HG02588 (cell line): ENCODE measurements around the gene UBE4A.
A peak's percentile ranks its signal among the peaks of the same experiment; 100 is the strongest.
"Not testable (repeated sequence)": the region's sequence is repeated elsewhere in the genome, so short reads cannot be mapped to it uniquely, and the experiment has no call there.

Experiments
- ATAC-seq: cut with Tn5 transposase; IDR thresholded peaks from one replicate; pipeline ENCODE4 v1.9.1; 2021; ENCODE audit warnings: mild to moderate bottlenecking, moderate library complexity; ENCODE audit not compliant: unreplicated experiment

UBE4A gene

GRCh38 chr11:118401151-118401879, 41.9 kb downstream of the UBE4A start, which contains the start of gene ATP5MG:
Gene ATP5MG (plus strand): TSS chr11:118401606. CDS start chr11:118401666, 60 bp downstream.
- peak; percentile 49 for ATAC-seq

- ATAC-seq = no peak
Measured at GRCh38 chr11:118401880-118402590, 42.6 kb downstream of the UBE4A start.

- not testable (repeated sequence) for ATAC-seq
Measured at GRCh38 chr11:118402594-118402993, 43.2 kb downstream of the UBE4A start.

GRCh38 chr11:118406599-118407166, 47.3 kb downstream of the UBE4A start:
- ATAC-seq = no peak

GRCh38 chr11:118410055-118410745, 50.8 kb downstream of the UBE4A start:
- ATAC-seq = no peak

- ATAC-seq = no peak
Measured at GRCh38 chr11:118411530-118411929, 52.1 kb downstream of the UBE4A start.

- ATAC-seq = no peak
Measured at GRCh38 chr11:118412921-118413320, 53.5 kb downstream of the UBE4A start.

GRCh38 chr11:118415062-118415738, 55.8 kb downstream of the UBE4A start:
- no peak for ATAC-seq

- ATAC-seq = no peak
Measured at GRCh38 chr11:118415739-118416068, 56.3 kb downstream of the UBE4A start.

GRCh38 chr11:118416900-118417299, 57.5 kb downstream of the UBE4A start:
- ATAC-seq = not testable (repeated sequence)

- ATAC-seq = no peak
Measured at GRCh38 chr11:118417801-118418200, 58.4 kb downstream of the UBE4A start.

- ATAC-seq = no peak
Measured at GRCh38 chr11:118418766-118419165, 59.4 kb downstream of the UBE4A start.

- ATAC-seq = no peak
Measured at GRCh38 chr11:118427707-118428106, 68.3 kb downstream of the UBE4A start.

GRCh38 chr11:118430956-118431355, 71.6 kb downstream of the UBE4A start:
- no peak for ATAC-seq

GRCh38 chr11:118434123-118434552, 74.7 kb downstream of the UBE4A start:
- no peak for ATAC-seq

GRCh38 chr11:118434553-118435289, 75.3 kb downstream of the UBE4A start:
- no peak for ATAC-seq

- ATAC-seq = peak; percentile 24
Measured at GRCh38 chr11:118435290-118435892, 76.0 kb downstream of the UBE4A start.

GRCh38 chr11:118435893-118436624, 76.7 kb downstream of the UBE4A start, which contains the start of gene KMT2A:
Gene KMT2A (plus strand): TSS chr11:118436492. CDS start chr11:118436513, 21 bp downstream.
- ATAC-seq = peak; percentile 52
